Frontal cortex (tissue), 4 donors: ENCODE measurements around the gene VSIG10. TPM values are rescaled to one million over a fixed set of nuclear protein-coding genes. Genes with fewer than 3 reads are reported as not detected.

Experiments
- DNase-seq, 2 donors: peaks; one replicate each; pipeline ENCODE4 v3.0.0; 2012; ENCODE audit warnings: low spot score in 2 of 2
- FAIRE-seq: peaks from 2 replicates; lab custom pipeline; 2012; peaks lifted over from hg19 to GRCh38; lab: Jason Lieb, UNC
- total RNA-seq: library from RNA; depleted of rRNA; stranded (reverse); fragments of >200 nt; gene quantifications from one replicate; pipeline ENCODE4 v1.2.3, GENCODE V29; 2014
- donor health status: control.
- donor health status: control.
- donor health status: control.

VSIG10 gene
- total RNA-seq, 1 donor from 2014 or later, result 14.7 TPM

GRCh38 chr12:118061873-118062843 lies 41.7 kb downstream of the VSIG10 start:
- DNase-seq (peak; percentile 31 to 42), FAIRE-seq (no peak)

GRCh38 chr12:118061011-118061872 lies 42.6 kb downstream of the VSIG10 start, which contains the start of gene WSB2:
WSB2 (minus strand) TSS chr12:118061179; CDS start chr12:118061048, 131 bp downstream.
- FAIRE-seq, result no peak
- peak; percentile 85 to 90 for DNase-seq

GRCh38 chr12:118060301-118061010 lies 43.4 kb downstream of the VSIG10 start:
- DNase-seq (no peak), FAIRE-seq (no peak)

GRCh38 chr12:118059341-118060191 lies 44.2 kb downstream of the VSIG10 start:
- FAIRE-seq, result no peak
- no peak for DNase-seq

- FAIRE-seq (no peak), DNase-seq (no peak)
Observed at GRCh38 chr12:118058881-118059280, 44.9 kb downstream of the VSIG10 start.

GRCh38 chr12:118058227-118058626 lies 45.6 kb downstream of the VSIG10 start:
- FAIRE-seq, result no peak
- DNase-seq, result no peak

GRCh38 chr12:118055865-118056773 lies 47.7 kb downstream of the VSIG10 start:
- FAIRE-seq, result no peak
- no peak for DNase-seq

GRCh38 chr12:118055144-118055557 lies 48.7 kb downstream of the VSIG10 start:
- DNase-seq, result no peak
- no peak for FAIRE-seq

- FAIRE-seq (no peak), DNase-seq (no peak)
Observed at GRCh38 chr12:118053071-118053985, 50.5 kb downstream of the VSIG10 start.

GRCh38 chr12:118052324-118053070 lies 51.3 kb downstream of the VSIG10 start:
- FAIRE-seq (no peak), DNase-seq (peak; percentile 33 to 56)

GRCh38 chr12:118050972-118051910 lies 52.6 kb downstream of the VSIG10 start:
- DNase-seq, result no peak
- FAIRE-seq, result no peak

- FAIRE-seq (no peak), DNase-seq (no peak)
Observed at GRCh38 chr12:118046430-118046829, 57.4 kb downstream of the VSIG10 start.

GRCh38 chr12:118044577-118044976 lies 59.2 kb downstream of the VSIG10 start:
- no peak for DNase-seq

GRCh38 chr12:118044075-118044474 lies 59.7 kb downstream of the VSIG10 start:
- FAIRE-seq, result no peak
- DNase-seq, result no peak

More at GRCh38 chr12:118044577-118044976, 59.2 kb downstream of the VSIG10 start:
- FAIRE-seq, result no peak

GRCh38 chr12:118042091-118042490 lies 61.7 kb downstream of the VSIG10 start:
- DNase-seq (no peak), FAIRE-seq (no peak)
